NCI-H748 (cell line): Measurements from ENCODE around the gene NR1D1.

ENCODE experiments used
- DNase-seq: peaks from one replicate; lab custom pipeline; 2025; ENCODE audit not compliant: unreplicated experiment; lab: John Stamatoyannopoulos, UW

The NR1D1 gene

GRCh38 chr17:40063901-40064531 lies 36.4 kb downstream of the NR1D1 start:
- no peak for DNase-seq

GRCh38 chr17:40063187-40063771 lies 37.1 kb downstream of the NR1D1 start:
- DNase-seq = peak; percentile 57

GRCh38 chr17:40062329-40063186 lies 37.8 kb downstream of the NR1D1 start, which contains the start of gene THRA:
Gene THRA (plus strand): TSS chr17:40062965. CDS start chr17:40074489, 11,524 bp downstream.
- DNase-seq = peak; percentile 68

- no peak for DNase-seq
These were observed 38.8 kb downstream of the NR1D1 start for GRCh38 chr17:40061609-40062038.

- no peak for DNase-seq
These were observed 39.3 kb downstream of the NR1D1 start for GRCh38 chr17:40060887-40061608.

GRCh38 chr17:40059729-40060475 lies 40.5 kb downstream of the NR1D1 start:
- DNase-seq = no peak

GRCh38 chr17:40058865-40059264 lies 41.5 kb downstream of the NR1D1 start:
- no peak for DNase-seq

- no peak for DNase-seq
These were observed 42.1 kb downstream of the NR1D1 start for GRCh38 chr17:40058186-40058784.

- DNase-seq = no peak
These were observed 43.9 kb downstream of the NR1D1 start for GRCh38 chr17:40056379-40057015.
